ENCODE data around the gene RNF34. TPM values are rescaled to one million over a fixed set of nuclear protein-coding genes. Genes with fewer than 3 reads are reported as not detected.

Gene RNF34
- total and polyA plus RNA-seq, 10 donors: 20.8 to 62.6 (median 52.0) TPM

DNA sequence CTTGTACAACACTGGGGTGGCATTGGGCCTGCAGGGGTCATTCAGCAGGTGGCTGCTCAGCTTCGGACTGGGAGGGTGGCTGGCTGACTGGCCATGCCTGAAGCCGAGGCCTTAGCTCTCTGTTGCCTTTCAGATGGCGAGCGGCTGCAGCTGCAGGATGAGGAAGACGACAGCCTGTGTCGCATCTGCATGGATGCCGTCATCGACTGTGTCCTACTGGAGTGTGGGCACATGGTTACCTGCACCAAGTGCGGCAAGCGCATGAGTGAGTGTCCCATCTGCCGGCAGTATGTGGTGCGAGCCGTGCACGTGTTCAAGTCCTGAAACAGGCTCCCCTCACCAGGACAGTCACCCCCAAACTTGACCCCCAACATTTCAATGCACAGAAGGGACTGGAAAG, 23.3 kb downstream of the RNF34 start:
- peaks cover 0 to 100% (median 82%) of the 10 kb centered on the region in 6 donors for H3K36me3 ChIP-seq
- 89 to 94% (median 90%) methylated on average over 12 to 14 of the region's 14 CpGs for WGBS, 5 donors
- no peak overlapping the region for H3K4me3 ChIP-seq
- peaks cover 0 to 6% (median 0%) of the 10 kb centered on the region in 8 donors for H3K9me3 ChIP-seq
- intact Hi-C loops (cut with DNase I; ENCODE audit: low total_unique reads): no loop called here
- no peak for DNase-seq
- no peaks in the 10 kb centered on the region for H3K27me3 ChIP-seq (replicated peaks in 1 of 7)
- H3K27ac ChIP-seq: no peak overlapping the region
- peaks cover 0 to 41% (median 14%) of the 10 kb centered on the region in 6 donors for H3K4me1 ChIP-seq
- TF ChIP-seq, protein P1, sequence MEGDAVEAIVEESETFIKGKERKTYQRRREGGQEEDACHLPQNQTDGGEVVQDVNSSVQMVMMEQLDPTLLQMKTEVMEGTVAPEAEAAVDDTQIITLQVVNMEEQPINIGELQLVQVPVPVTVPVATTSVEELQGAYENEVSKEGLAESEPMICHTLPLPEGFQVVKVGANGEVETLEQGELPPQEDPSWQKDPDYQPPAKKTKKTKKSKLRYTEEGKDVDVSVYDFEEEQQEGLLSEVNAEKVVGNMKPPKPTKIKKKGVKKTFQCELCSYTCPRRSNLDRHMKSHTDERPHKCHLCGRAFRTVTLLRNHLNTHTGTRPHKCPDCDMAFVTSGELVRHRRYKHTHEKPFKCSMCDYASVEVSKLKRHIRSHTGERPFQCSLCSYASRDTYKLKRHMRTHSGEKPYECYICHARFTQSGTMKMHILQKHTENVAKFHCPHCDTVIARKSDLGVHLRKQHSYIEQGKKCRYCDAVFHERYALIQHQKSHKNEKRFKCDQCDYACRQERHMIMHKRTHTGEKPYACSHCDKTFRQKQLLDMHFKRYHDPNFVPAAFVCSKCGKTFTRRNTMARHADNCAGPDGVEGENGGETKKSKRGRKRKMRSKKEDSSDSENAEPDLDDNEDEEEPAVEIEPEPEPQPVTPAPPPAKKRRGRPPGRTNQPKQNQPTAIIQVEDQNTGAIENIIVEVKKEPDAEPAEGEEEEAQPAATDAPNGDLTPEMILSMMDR (IDR thresholded peaks at IDR 0.05 in 8 of 11, conservative IDR thresholded peaks at IDR 0.05 in 3 of 11): no peak
- TF ChIP-seq POLR2A (IDR thresholded peaks at IDR 0.05) (no peak), POLR2AphosphoS5 (IDR thresholded peaks at IDR 0.05) (peak in 2 of 3 donors; percentile 34 to 65)

DNA sequence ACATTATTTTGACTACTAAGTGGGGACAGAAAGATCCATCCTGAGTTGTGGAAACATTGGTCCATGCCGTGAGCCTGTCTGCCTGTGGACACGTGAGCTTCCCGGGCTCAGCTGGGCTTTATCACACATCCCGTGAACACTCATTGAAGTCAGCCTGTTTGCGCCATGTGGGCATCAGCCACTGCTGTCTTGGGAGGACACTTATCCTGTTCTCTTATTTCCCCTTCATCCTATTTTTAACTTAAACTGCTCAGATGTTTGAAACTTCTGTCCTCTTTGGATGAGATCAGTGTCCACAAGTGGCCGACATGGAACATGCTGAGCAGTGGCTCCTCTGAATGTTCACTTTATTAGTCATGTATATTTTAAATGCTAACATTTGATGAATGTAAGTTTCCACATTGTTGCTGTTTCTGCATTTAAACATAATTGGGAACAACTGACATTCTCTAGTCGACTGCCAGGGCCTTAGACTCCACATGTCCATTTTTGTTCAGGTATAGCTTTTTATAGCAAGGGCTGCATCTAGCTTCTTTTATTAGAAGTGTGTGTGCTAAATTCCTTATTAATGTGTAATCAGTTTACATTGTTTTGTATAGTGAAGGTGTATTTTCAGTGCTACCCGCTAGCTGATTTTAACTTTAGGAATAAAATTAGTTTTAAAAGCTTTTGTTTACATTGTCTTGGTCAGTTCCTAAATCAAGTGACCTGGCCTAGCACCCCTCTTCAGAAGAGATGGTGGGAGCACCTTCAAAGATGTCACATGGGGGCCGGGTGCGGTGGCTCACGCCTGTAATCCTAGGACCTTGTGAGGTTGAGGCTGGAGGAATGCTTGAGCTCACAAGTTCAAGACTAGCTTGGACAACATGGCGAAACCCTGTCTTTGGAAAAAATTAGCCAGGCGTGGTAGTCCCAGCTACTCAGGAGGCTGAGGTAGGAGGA, 24.0 kb downstream of the RNF34 start:
- peaks cover 0 to 42% (median 14%) of the 10 kb centered on the region in 6 donors for H3K4me1 ChIP-seq
- intact Hi-C loops (cut with DNase I; ENCODE audit: low total_unique reads): no loop called here
- WGBS, 5 donors: 91 to 95% (median 94%) methylated on average over 13 of the region's 13 CpGs
- H3K27ac ChIP-seq: peak overlapping the region in 3 of 8 donors; percentile 76 to 83 (median 77)
- no peaks in the 10 kb centered on the region for H3K27me3 ChIP-seq (replicated peaks in 1 of 7)
- peaks cover 0 to 6% (median 0%) of the 10 kb centered on the region in 8 donors for H3K9me3 ChIP-seq
- no peak for DNase-seq
- TF ChIP-seq, protein P1 (IDR thresholded peaks at IDR 0.05 in 8 of 11, conservative IDR thresholded peaks at IDR 0.05 in 3 of 11): no peak
- TF ChIP-seq POLR2A (IDR thresholded peaks at IDR 0.05) (no peak), POLR2AphosphoS5 (IDR thresholded peaks at IDR 0.05) (no peak)
- no peak overlapping the region for H3K4me3 ChIP-seq
- H3K36me3 ChIP-seq: peaks cover 0 to 100% (median 83%) of the 10 kb centered on the region in 6 donors

DNA sequence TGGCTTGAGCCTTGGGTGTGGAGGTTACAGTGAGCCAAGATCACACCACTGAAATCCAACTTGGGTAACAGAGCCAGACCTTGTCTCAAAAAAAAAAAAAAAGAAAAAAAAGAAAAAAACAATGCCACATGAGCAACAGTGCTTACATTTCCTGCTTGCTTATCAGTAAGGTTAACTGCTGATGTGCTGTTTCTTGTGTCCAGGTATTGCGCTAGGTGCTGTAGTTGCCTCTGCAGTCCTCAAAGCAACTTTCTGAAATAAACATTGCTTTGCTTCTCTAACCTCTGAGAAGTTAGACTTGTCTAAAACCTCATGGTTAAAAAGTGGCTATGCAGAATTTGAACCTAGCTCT, 24.7 kb downstream of the RNF34 start:
- 85 to 93% (median 90%) methylated on average over 1 of the region's 1 CpG for WGBS, 5 donors
- intact Hi-C loops (cut with DNase I; ENCODE audit: low total_unique reads): no loop called here
- Histone ChIP-seq H3K36me3 (peaks cover 0 to 100% (median 83%) of the 10 kb centered on the region in 6 donors), H3K27ac (peak overlapping the region in 6 of 8 donors; percentile 24 to 83 (median 76)), H3K4me3 (no peak overlapping the region), H3K9me3 (peaks cover 0 to 6% (median 0%) of the 10 kb centered on the region in 8 donors), H3K27me3 (replicated peaks in 1 of 7) (no peaks in the 10 kb centered on the region), H3K4me1 (peaks cover 0 to 42% (median 14%) of the 10 kb centered on the region in 6 donors)
- TF ChIP-seq POLR2A (IDR thresholded peaks at IDR 0.05) (no peak), POLR2AphosphoS5 (IDR thresholded peaks at IDR 0.05) (no peak)
- TF ChIP-seq, protein P1 (IDR thresholded peaks at IDR 0.05 in 8 of 11, conservative IDR thresholded peaks at IDR 0.05 in 3 of 11): no peak
- no peak for DNase-seq

DNA sequence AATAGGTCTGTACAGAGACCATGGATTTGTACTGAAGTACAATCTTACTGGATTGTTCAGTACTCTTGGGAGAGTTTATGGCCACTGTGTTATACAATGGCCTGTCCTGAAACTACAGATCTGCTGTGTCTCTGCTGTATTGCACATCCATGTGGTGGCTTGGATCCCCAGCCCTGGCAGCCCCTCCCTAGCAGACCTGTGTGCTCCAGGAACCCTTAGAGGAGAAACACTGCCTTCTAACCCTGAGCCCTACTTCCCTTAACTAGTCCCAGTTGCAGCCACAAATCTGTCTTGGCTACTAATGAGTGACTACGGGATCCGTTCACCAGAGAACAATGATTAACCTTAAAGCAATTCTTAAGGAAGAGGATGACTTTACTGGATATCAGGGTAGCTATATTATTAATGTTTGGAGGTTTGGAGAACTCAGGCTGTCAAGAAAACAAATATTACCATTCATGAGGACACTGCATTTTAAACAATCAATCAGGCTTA, 27.7 kb downstream of the RNF34 start:
- intact Hi-C loops (cut with DNase I; ENCODE audit: low total_unique reads): no loop called here
- TF ChIP-seq, protein P1 (IDR thresholded peaks at IDR 0.05 in 8 of 11, conservative IDR thresholded peaks at IDR 0.05 in 3 of 11): no peak
- peak in 1 of 3 donors; percentile 27 for TF ChIP-seq POLR2AphosphoS5 (IDR thresholded peaks at IDR 0.05)
- Histone ChIP-seq H3K4me3 (no peak overlapping the region), H3K27me3 (replicated peaks in 1 of 7) (no peaks in the 10 kb centered on the region), H3K27ac (peak overlapping the region in 2 of 8 donors; percentile 1 to 83), H3K36me3 (peaks cover 0 to 100% (median 88%) of the 10 kb centered on the region in 6 donors), H3K4me1 (peaks cover 0 to 42% (median 15%) of the 10 kb centered on the region in 6 donors), H3K9me3 (peaks cover 0 to 6% (median 0%) of the 10 kb centered on the region in 8 donors)
- no peak for DNase-seq
- 54 to 92% (median 71%) methylated on average over 2 of the region's 2 CpGs for WGBS, 5 donors

Data from spleen (tissue), 11 donors.